BLaER1 treated with 17β-estradiol and CSF1 and Interleukin-3, amounts not matched to agents 10 nM and 100 nM (cell line): ENCODE results near the gene CDC42BPA.

Source experiments
- H3K27ac ChIP-seq, 11 experiments: shearing (Covaris generic); formaldehyde crosslinking; 2 replicates each; pipeline ENCODE4 v1.8.1; 2022
- H3K27me3 ChIP-seq, 11 experiments: shearing (Covaris generic); formaldehyde crosslinking; 2 replicates each; pipeline ENCODE4 v1.8.1; 2022
- H3K36me3 ChIP-seq, 11 experiments: shearing (Covaris generic); formaldehyde crosslinking; 2 replicates each; pipeline ENCODE4 v1.8.1; 2022
- H3K4me1 ChIP-seq, 10 experiments: shearing (Covaris generic); formaldehyde crosslinking; 2 replicates each; pipeline ENCODE4 v1.8.1; 2022
- H3K4me2 ChIP-seq, 11 experiments: shearing (Covaris generic); formaldehyde crosslinking; 2 replicates each; pipeline ENCODE4 v1.8.1; 2022
- H3K4me3 ChIP-seq, 10 experiments: shearing (Covaris generic); formaldehyde crosslinking; 2 replicates each; pipeline ENCODE4 v1.8.1; 2022
- H3K9ac ChIP-seq, 11 experiments: shearing (Covaris generic); formaldehyde crosslinking; 2 replicates each; pipeline ENCODE4 v1.8.1; 2022
- H3K9me3 ChIP-seq, 11 experiments: shearing (Covaris generic); formaldehyde crosslinking; replicated peaks in 1 of 11; 2 replicates each; pipeline ENCODE4 v1.8.1; 2022
- H4K20me1 ChIP-seq, 11 experiments: shearing (Covaris generic); formaldehyde crosslinking; 2 replicates each; pipeline ENCODE4 v1.8.1; 2022
- Cebpa-rat ChIP-seq, 11 experiments: shearing (Covaris generic); IDR thresholded peaks; 2 replicates each; pipeline ENCODE4 v1.8.1; 2022

The CDC42BPA gene

DNA sequence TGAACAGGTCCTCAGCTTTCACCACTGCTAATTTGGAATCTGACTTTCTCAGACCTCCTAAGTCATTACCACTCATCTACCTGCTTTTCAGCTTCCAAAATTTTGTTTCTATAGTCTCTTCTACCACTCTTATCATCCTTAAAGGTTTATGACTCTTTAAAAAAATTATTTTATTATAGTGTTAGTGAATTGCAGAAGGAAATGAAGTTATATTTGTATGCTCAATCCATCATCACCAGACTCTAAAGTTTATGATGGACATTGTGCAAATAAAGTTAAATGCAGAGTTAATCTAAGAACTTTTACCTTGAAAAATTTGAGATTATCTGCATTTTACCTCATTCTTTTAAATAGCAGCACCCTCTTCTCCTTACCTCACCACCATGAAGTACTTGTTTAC lies 14.6 kb downstream of the CDC42BPA start:
- Histone ChIP-seq H4K20me1 (peaks cover 0 to 12% (median 0%) of the 10 kb centered on the region in 11 experiments; a peak in 2 of 22 replicates), H3K27me3 (no peaks in the 10 kb centered on the region), H3K4me1 (peaks cover 0 to 11% (median 0%) of the 10 kb centered on the region in 10 experiments; a peak in 4 of 20 replicates), H3K9me3 (no peaks in the 10 kb centered on the region), H3K9ac (no peak overlapping the region), H3K27ac (no peak overlapping the region), H3K36me3 (no peaks in the 10 kb centered on the region), H3K4me2 (no peak overlapping the region), H3K4me3 (no peak overlapping the region)
- TF ChIP-seq Cebpa-rat (IDR thresholded peaks at IDR 0.05) = no peak

GRCh38 chr1:227300682-227301081 lies 17.6 kb downstream of the CDC42BPA start:
- Histone ChIP-seq H3K4me1 (peaks cover 0 to 5% (median 0%) of the 10 kb centered on the region in 10 experiments; a peak in 1 of 20 replicates), H3K9me3 (peaks cover 0 to 7% (median 0%) of the 10 kb centered on the region in 11 experiments; a peak in 6 of 22 replicates)

GRCh38 chr1:227299688-227300087 lies 18.6 kb downstream of the CDC42BPA start:
- TF ChIP-seq Cebpa-rat (IDR thresholded peaks at IDR 0.05) = no peak
- H3K27ac ChIP-seq = no peak overlapping the region
- H3K9ac ChIP-seq = no peak overlapping the region
- H4K20me1 ChIP-seq = peaks cover 0 to 9% (median 0%) of the 10 kb centered on the region in 11 experiments; a peak in 1 of 22 replicates
- H3K36me3 ChIP-seq = no peaks in the 10 kb centered on the region
- no peak overlapping the region for H3K4me2 ChIP-seq
- H3K4me3 ChIP-seq = no peak overlapping the region
- H3K4me1 ChIP-seq = peaks cover 0 to 5% (median 0%) of the 10 kb centered on the region in 10 experiments; a peak in 1 of 20 replicates
- no peaks in the 10 kb centered on the region for H3K27me3 ChIP-seq
- peaks cover 0 to 7% (median 0%) of the 10 kb centered on the region in 11 experiments; a peak in 6 of 22 replicates for H3K9me3 ChIP-seq

More at GRCh38 chr1:227300682-227301081, 17.6 kb downstream of the CDC42BPA start:
- no peak for TF ChIP-seq Cebpa-rat (IDR thresholded peaks at IDR 0.05)
- Histone ChIP-seq H3K27me3 (no peaks in the 10 kb centered on the region), H3K4me2 (no peak overlapping the region), H3K27ac (no peak overlapping the region), H3K9ac (no peak overlapping the region), H3K4me3 (no peak overlapping the region), H3K36me3 (no peaks in the 10 kb centered on the region), H4K20me1 (peaks cover 0 to 9% (median 0%) of the 10 kb centered on the region in 11 experiments; a peak in 1 of 22 replicates)

- no peak overlapping the region for H3K9ac ChIP-seq
These were observed 19.1 kb downstream of the CDC42BPA start for GRCh38 chr1:227299241-227299627.

DNA sequence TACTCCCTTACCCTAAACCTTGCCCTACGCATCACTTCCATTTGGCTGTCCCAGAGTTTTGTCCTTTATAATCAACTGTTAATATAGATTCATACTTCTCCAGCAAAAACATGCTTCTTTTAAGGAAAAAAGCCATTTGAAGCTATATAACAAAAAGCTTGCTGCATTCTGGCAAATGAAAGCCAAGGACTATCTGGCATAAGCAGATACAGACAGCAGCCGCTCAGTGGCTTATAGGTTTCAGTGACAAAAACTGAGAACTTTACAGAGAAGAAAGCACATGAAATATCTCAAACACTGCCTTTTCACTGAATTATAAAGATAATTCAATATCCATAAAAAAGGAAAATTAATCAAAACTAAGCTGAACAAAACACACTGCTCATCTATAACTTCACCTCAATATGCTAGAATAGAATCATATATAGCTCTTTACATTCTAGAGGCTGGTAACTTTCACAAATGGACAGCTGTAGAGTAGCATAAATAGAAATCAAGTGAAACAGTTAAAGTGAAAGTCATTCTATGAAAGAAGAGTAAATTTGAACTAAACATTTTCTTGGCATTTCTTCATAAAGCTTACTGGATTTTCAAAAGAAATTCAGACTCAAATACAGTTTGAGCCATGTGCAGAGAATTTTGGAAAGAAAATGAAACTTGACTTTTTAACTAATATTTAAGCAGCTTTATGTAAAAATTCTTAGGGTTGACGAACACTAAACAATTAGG lies 19.6 kb downstream of the CDC42BPA start:
- no peaks in the 10 kb centered on the region for H3K27me3 ChIP-seq
- peaks cover 0 to 9% (median 0%) of the 10 kb centered on the region in 11 experiments; a peak in 1 of 22 replicates for H4K20me1 ChIP-seq
- no peak overlapping the region; a peak in 1 of 22 replicates for H3K27ac ChIP-seq
- H3K9ac ChIP-seq = no peak overlapping the region
- H3K9me3 ChIP-seq = peaks cover 0 to 7% (median 0%) of the 10 kb centered on the region in 11 experiments; a peak in 6 of 22 replicates
- no peak overlapping the region for H3K4me2 ChIP-seq
- H3K4me1 ChIP-seq = peaks cover 0 to 5% (median 0%) of the 10 kb centered on the region in 10 experiments; a peak in 1 of 20 replicates
- H3K4me3 ChIP-seq = no peak overlapping the region
- H3K36me3 ChIP-seq = no peaks in the 10 kb centered on the region
- TF ChIP-seq Cebpa-rat (IDR thresholded peaks at IDR 0.05) = no peak

More at GRCh38 chr1:227299241-227299627, 19.1 kb downstream of the CDC42BPA start:
- Histone ChIP-seq H3K27ac (no peak overlapping the region; a peak in 1 of 22 replicates), H3K4me1 (peaks cover 0 to 5% (median 0%) of the 10 kb centered on the region in 10 experiments; a peak in 1 of 20 replicates), H3K36me3 (no peaks in the 10 kb centered on the region), H4K20me1 (peaks cover 0 to 9% (median 0%) of the 10 kb centered on the region in 11 experiments; a peak in 1 of 22 replicates), H3K4me2 (no peak overlapping the region), H3K27me3 (no peaks in the 10 kb centered on the region), H3K4me3 (no peak overlapping the region), H3K9me3 (peaks cover 0 to 7% (median 0%) of the 10 kb centered on the region in 11 experiments; a peak in 6 of 22 replicates)
- TF ChIP-seq Cebpa-rat (IDR thresholded peaks at IDR 0.05) = no peak

DNA sequence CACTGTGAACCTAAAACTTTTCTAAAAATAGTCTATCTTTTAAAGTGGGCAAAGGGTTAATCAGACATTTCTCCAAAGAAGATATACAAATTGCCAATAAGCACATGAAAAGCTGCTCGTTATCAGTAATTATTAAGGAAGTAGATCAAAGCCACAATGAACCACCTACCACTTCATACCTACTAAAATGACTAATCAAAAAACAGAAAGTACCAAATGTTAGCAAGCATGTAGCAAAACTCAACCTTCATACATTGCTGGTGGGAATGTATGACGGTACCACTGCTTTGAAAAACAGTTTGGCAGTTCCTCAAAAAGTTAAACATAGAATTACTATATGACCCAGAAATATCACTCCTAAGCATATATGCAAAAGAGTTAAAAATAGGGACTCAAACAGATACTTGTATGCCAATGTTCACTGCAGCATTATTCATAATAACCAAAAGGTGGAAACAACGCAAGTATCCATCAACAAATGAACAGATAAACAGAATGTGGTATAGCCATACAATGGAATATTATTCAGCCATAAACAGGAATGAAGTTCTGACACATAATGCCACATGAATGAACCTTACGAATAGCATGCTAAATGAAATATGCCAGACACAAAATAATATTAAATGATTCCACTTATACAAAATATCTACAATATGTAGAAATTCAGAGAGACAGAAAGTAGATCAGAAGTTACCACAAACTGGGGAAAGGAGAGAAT lies 21.1 kb downstream of the CDC42BPA start:
- peaks cover 0 to 5% (median 0%) of the 10 kb centered on the region in 10 experiments; a peak in 1 of 20 replicates for H3K4me1 ChIP-seq
- peaks cover 0 to 9% (median 0%) of the 10 kb centered on the region in 11 experiments; a peak in 1 of 22 replicates for H4K20me1 ChIP-seq
- H3K4me3 ChIP-seq = no peak overlapping the region
- TF ChIP-seq Cebpa-rat (IDR thresholded peaks at IDR 0.05) = no peak
- no peak overlapping the region for H3K9ac ChIP-seq
- no peaks in the 10 kb centered on the region for H3K36me3 ChIP-seq
- H3K27me3 ChIP-seq = no peaks in the 10 kb centered on the region
- no peak overlapping the region for H3K4me2 ChIP-seq
- peaks cover 0 to 7% (median 0%) of the 10 kb centered on the region in 11 experiments; a peak in 6 of 22 replicates for H3K9me3 ChIP-seq
- no peak overlapping the region for H3K27ac ChIP-seq

DNA sequence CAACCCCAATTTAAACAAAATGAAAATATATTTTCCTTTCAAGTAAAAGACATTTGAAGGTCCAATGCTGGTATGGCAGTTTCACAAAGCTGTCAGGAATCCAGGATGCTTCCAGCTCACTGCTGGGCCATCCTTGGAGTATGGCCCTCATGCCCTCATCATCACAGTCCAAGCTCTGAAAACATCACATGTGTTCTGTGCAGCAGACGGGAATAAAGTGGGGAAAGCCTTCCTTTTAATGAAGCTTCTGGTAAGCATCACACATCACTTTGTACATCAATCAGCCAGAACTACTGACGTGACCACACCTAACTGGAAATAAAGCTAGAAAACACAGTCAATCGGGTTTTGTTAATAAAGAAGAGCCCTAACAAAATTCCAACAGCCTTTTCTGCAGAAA lies 22.7 kb downstream of the CDC42BPA start:
- no peaks in the 10 kb centered on the region for H3K27me3 ChIP-seq
- peaks cover 0 to 8% (median 0%) of the 10 kb centered on the region in 11 experiments; a peak in 3 of 22 replicates for H3K36me3 ChIP-seq
- no peak overlapping the region for H3K4me2 ChIP-seq
- H3K9ac ChIP-seq = no peak overlapping the region
- TF ChIP-seq Cebpa-rat (IDR thresholded peaks at IDR 0.05) = no peak
- no peak overlapping the region for H3K4me3 ChIP-seq
- peaks cover 0 to 9% (median 0%) of the 10 kb centered on the region in 11 experiments; a peak in 1 of 22 replicates for H4K20me1 ChIP-seq
- H3K27ac ChIP-seq = no peak overlapping the region
- H3K4me1 ChIP-seq = peaks cover 0 to 5% (median 0%) of the 10 kb centered on the region in 10 experiments; a peak in 1 of 20 replicates
- H3K9me3 ChIP-seq = peaks cover 0 to 7% (median 3%) of the 10 kb centered on the region in 11 experiments; a peak in 7 of 22 replicates

DNA sequence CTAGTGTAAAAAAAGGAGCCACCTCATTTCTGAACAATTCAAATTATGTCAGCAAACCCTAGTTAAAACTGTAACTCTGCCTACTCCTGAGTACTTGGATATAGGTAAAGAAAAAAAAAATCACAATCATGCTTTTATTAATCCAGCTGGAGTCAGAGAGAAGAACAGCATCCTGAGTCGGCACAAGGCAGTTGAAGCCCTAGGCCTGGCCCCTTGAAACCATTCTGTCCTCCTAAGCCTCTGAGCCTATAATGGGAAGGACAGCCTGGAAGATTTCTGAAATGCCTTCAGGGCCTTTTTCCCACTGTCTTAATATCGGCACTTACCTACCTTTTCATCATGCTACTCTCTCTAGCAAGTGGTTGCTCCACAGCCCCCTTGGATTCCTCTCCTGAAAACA lies 32.5 kb downstream of the CDC42BPA start:
- Histone ChIP-seq H3K4me2 (no peak overlapping the region), H3K4me3 (no peak overlapping the region), H3K36me3 (peaks cover 0 to 31% (median 15%) of the 10 kb centered on the region in 11 experiments; a peak in 16 of 22 replicates), H3K9ac (no peak overlapping the region), H3K27ac (no peak overlapping the region), H3K27me3 (no peaks in the 10 kb centered on the region), H4K20me1 (no peaks in the 10 kb centered on the region), H3K9me3 (peaks cover 31 to 47% (median 41%) of the 10 kb centered on the region in 11 experiments), H3K4me1 (no peaks in the 10 kb centered on the region)
- TF ChIP-seq Cebpa-rat (IDR thresholded peaks at IDR 0.05) = no peak

DNA sequence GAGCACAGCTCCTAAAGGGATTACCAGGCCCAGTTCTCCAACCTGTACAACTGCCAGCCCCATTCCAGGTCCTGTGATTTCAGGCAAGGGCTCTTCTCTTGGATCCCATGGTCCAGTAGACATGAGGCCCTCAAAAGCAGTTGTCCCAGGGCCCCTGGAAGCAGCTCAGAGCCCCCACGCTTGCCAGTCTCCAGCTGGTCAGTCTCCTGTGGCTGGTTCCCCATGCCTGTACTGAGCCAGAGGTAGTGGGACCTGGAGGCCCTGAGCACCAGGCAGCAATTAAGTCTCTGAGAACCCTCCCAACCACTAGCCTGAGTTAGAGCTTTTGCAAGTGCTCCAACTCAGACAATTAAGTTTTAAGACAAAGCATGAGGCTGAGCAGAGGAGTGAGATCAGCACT lies 36.9 kb downstream of the CDC42BPA start:
- Histone ChIP-seq H3K4me2 (no peak overlapping the region), H3K4me3 (no peak overlapping the region), H4K20me1 (no peaks in the 10 kb centered on the region), H3K36me3 (peaks cover 0 to 27% (median 12%) of the 10 kb centered on the region in 11 experiments; a peak in 16 of 22 replicates), H3K9me3 (peaks cover 22 to 32% (median 25%) of the 10 kb centered on the region in 11 experiments), H3K9ac (no peak overlapping the region), H3K27me3 (no peaks in the 10 kb centered on the region), H3K27ac (no peak overlapping the region), H3K4me1 (no peaks in the 10 kb centered on the region)
- TF ChIP-seq Cebpa-rat (IDR thresholded peaks at IDR 0.05) = no peak
